ENCODE measurements around the gene NRXN3.

The NRXN3 gene

GRCh38 chr14:79580906-79581305 lies 1410.7 kb downstream of the NRXN3 start:
- no peak for DNase-seq (ENCODE audit: low read depth)

- DNase-seq (ENCODE audit: low read depth) = no peak
These were observed 1411.9 kb downstream of the NRXN3 start for GRCh38 chr14:79581912-79582576.

DNA sequence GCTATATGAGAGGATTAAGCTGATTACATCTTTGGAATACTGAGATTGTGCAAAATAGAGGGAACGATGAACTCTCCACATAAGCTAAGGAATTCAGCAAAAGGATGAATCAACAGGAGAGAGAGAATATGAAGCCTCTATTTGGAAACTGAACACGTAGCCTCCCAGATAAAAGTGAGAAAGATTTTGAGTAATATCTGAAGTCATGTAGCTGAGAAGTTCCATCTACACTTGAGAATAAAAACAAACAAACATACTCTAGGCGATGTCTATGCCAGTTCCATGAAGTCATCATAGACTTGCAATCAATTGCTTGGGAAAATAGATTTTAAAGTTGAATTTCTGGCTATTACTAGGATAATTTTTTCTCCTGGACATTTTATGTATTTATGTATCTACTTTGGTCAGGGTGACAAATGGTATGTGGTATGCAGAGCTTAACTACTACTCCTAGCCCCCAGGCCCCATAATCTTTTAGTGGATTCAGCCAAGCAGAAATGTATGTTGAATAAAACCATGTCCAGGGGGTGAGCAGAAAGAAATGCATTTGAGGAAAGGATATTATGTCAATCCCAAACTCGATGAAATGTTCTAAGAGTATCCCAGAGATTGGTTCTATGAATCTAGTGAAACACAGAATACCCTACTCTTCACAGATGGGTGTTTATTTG lies 1413.7 kb downstream of the NRXN3 start:
- DNase-seq (ENCODE audit: low read depth) = no peak

DNA sequence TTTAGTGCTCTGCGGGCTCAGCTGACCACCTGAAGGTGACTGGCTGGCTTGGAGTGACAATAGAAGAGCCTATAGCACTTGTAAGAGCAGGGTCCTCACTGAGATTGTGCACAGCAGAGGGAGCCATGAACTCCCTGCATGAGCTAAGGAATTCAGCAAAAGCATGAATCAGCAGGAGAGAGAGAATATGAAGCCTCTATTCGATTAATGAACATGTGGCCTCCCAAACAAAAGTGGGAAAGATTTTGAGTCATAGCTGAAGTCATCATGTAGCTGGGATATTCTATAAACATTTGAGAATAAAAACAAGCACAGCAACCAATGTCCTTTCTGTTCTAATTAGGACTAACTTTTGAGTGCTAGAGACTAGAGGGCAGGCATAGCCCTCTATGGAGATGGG lies 1414.5 kb downstream of the NRXN3 start:
- DNase-seq (ENCODE audit: low read depth) = no peak

GRCh38 chr14:79585845-79586244 lies 1415.7 kb downstream of the NRXN3 start:
- DNase-seq (ENCODE audit: low read depth) = no peak

DNA sequence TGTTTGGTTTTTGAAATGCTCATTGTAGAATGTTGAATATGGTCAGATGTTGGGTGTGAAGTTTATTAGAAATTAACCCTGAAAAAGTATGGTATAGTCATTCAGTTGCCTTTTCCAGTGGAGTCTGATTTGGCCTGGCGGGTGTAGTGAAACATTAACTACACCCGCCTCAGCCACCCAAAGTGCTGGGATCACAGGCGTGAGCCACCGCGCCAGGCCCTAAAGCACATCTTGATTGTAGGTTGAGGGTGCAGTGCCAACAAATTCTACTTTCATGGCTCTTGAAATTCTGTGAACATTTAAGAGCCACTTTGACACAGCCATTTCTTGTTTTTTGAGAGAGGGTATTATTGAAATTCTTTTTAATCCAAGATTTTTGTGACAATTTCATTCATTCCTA lies 1416.2 kb downstream of the NRXN3 start:
- DNase-seq (ENCODE audit: low read depth) = no peak

- DNase-seq (ENCODE audit: low read depth) = no peak
These were observed 1416.9 kb downstream of the NRXN3 start for GRCh38 chr14:79586989-79587598.

GRCh38 chr14:79587875-79588274 lies 1417.7 kb downstream of the NRXN3 start:
- no peak for DNase-seq (ENCODE audit: low read depth)

- DNase-seq (ENCODE audit: low read depth) = no peak
These were observed 1418.2 kb downstream of the NRXN3 start for GRCh38 chr14:79588398-79588797.

GRCh38 chr14:79596551-79596950 lies 1426.4 kb downstream of the NRXN3 start:
- DNase-seq (ENCODE audit: low read depth) = no peak

- DNase-seq (ENCODE audit: low read depth) = no peak
These were observed 1427.4 kb downstream of the NRXN3 start for GRCh38 chr14:79597566-79597965.

- no peak for DNase-seq (ENCODE audit: low read depth)
These were observed 1428.2 kb downstream of the NRXN3 start for GRCh38 chr14:79598339-79598738.

DNA sequence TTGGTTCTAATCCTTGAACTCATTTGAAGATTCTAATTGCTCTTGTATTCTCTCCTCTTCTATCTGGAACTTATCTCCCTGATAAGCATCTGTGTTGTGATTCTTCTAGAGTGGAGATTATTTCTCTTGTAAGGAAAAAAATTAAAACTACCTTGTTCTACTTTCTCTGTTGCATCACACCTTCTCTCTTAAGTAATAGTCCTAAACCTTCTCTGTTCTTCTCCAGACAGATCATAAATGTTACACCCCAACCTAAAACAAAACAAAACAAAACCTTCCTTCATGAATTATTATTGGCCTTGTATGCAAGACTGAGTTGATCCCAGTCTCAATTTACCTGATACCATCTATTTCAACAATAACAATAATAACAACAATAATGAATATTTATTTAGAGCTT lies 1429.1 kb downstream of the NRXN3 start:
- no peak for DNase-seq (ENCODE audit: low read depth)

- DNase-seq (ENCODE audit: low read depth) = no peak
These were observed 1430.2 kb downstream of the NRXN3 start for GRCh38 chr14:79600406-79600805.

GRCh38 chr14:79601579-79601978 lies 1431.4 kb downstream of the NRXN3 start:
- no peak for DNase-seq (ENCODE audit: low read depth)

DNA sequence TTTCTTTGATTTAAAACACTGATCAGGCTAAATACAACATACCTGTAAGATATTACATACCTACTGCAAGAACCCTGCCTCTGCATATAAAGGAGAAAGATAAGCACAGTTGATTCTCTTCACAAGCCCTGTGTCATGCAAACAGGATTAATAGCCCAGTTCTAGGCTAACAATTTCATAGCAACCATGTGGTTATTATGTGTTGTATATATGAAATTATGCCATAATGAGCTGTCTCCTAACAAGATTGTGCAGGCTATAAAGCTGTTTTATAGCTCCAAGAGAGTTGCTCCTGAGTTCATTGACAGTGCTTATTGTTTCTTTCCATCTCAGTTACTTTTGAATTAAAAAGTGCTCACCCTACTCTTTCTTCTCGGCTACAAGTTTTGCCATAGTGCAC lies 1431.9 kb downstream of the NRXN3 start:
- DNase-seq (ENCODE audit: low read depth) = no peak

DNA sequence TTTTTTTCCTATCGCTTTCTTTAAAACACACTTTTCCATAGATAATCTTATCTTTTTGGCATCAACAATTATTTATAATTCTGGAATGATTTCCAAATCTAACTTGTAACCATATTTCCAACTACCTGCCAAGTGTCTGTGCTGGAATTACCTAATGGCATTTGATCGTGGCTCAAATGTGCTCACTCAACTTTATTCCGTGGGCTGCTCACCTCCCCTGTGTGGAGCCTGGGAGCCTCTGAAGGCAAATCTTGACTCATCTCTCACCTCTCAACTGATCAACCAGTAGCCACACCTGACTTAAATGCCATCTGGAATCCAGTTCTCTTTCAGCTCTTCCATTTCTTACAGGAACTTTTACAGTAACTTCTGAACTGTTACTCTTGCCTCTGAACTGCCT lies 1432.6 kb downstream of the NRXN3 start:
- DNase-seq (ENCODE audit: low read depth) = no peak

DNA sequence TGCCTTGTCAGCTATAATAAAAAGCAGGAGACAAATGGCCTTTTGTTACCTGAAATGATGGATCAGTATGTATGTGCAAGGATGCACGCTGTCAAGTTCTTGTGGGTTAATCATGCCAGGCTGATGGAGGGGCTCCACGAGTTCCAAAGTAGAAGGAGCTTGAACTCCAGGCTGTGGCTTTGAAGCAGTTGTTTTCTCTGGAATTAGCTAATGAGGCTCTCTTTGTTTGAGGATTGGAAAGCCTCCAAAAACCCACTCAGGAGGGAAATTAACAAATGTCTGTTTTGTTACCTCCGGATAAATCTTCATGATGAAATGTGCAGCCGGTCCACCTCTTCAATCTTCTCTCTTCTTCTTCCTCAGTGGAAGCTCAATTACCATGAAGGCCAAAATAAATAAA lies 1435.7 kb downstream of the NRXN3 start:
- no peak for DNase-seq (ENCODE audit: low read depth)

- DNase-seq (ENCODE audit: low read depth) = no peak
These were observed 1438.3 kb downstream of the NRXN3 start for GRCh38 chr14:79608446-79608845.

DNA sequence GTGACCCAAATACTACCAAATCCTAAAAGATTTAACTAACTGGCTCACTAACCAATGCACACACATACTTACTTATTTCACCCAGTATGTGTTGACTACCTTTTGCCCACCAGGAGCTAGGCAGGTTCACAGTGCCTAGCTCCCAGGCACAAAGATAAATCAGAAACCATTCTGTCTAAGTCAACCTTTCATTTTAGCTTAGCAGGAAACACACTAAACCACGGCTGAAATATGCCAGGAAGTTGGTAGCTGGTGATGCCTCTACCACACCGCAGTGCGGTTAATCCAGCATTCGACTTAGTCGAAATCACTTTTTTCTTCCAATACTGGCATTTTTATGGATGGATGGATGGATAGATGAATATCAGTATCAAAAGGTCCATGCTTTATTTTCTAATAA lies 1443.5 kb downstream of the NRXN3 start:
- DNase-seq (ENCODE audit: low read depth) = no peak

- no peak for DNase-seq (ENCODE audit: low read depth)
These were observed 1444.3 kb downstream of the NRXN3 start for GRCh38 chr14:79614448-79614847.

DNA sequence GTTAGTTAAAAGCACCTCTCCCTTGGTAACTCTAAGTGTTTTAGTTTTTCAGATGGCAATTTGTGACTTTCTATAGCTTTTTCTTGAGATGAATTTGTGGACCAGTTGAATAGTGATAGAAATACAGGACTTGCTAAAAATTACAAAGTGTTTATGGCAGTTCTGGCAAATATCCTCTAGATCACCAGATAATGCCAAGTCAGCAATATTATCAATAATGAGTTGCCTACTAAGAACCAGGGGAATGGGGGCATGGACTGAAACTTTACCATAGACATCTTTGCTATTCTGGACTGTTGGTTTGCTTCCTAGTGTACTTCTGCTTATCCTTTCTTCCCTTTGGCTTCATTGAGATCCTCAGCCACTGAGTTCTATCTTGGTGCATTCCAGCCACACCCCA lies 1456.9 kb downstream of the NRXN3 start:
- no peak for DNase-seq (ENCODE audit: low read depth)

DNA sequence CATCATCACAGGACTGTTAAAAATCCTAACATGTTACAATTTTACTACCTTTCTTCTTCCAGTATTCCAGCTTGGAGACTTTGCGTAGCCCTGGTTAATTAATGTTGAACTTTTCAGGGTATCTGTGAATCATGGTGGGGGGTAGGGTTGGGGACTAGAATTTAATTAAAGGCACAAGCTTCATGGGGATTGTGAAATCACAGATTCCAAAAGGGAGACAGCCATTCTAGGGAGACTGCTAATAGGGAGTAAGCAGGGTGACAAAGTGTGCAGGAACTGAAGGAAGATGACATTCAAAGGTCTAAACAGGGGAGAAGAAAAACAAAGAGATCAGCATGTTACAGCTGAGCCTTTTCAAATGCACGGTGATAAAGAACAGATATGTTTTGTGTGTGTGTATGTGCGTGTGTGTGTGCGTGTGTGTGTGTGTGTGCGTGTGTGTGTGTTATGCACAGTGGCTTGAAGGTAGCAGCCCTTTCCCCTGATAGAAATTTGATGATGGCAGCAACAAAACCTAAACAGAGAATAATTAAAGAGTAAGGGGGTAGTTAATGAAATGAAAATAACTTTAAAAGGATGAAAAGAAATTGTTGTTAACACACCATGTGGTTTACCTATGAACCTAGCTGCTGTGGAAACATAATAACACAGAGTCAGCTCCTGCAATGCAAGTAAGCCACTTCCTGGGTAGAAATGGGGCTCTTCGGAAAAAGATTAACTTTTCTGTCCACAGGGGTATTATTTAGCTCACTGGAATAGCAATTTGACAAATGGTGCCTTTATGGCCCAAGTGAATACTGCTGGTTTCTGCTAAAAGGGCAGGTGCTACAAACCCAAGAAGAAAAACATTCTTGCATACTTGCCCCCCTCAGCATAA lies 1459.5 kb downstream of the NRXN3 start:
- DNase-seq (ENCODE audit: low read depth) = no peak

Data from stimulated activated CD8-positive, alpha-beta memory T cell treated with anti-CD3 and anti-CD28 coated beads, Interleukin-4, amount 100 ng/mL, for 24 hours (primary cell).